Loucy (cell line): Measurements from ENCODE around the gene RPUSD2.

Experiments used
- H2AFZ ChIP-seq: fragments of 200-600 bp; sonication (generic); 2 replicates; pipeline ENCODE4 v1.6.0; 2016; ENCODE audit warnings: antibody characterized with exemption, mild to moderate bottlenecking, low read length, moderate library complexity
- H3F3A ChIP-seq: fragments of 200-600 bp; 2 replicates; pipeline ENCODE4 v1.6.0; 2016; ENCODE audit warnings: antibody characterized with exemption, low read depth, mild to moderate bottlenecking
- H3K27me3 ChIP-seq: fragments of 200-600 bp; sonication (generic); 2 replicates; pipeline ENCODE4 v1.6.1; 2014; ENCODE audit warnings: low read length, mild to moderate bottlenecking; ENCODE audit not compliant: insufficient read depth, poor library complexity, severe bottlenecking
- H3K36me3 ChIP-seq: fragments of 200-600 bp; sonication (generic); 2 replicates; pipeline ENCODE4 v1.6.1; 2016; ENCODE audit warnings: low read length; ENCODE audit not compliant: insufficient read depth
- H3K4me1 ChIP-seq: fragments of 200-600 bp; sonication (generic); 2 replicates; pipeline ENCODE4 v1.5.1; 2014; ENCODE audit warnings: low read length, mild to moderate bottlenecking; ENCODE audit not compliant: insufficient read depth, poor library complexity, severe bottlenecking
- H3K4me2 ChIP-seq: fragments of 200-600 bp; sonication (generic); 2 replicates; pipeline ENCODE4 v1.6.0; 2014; ENCODE audit warnings: antibody characterized with exemption, low read length, low read depth, mild to moderate bottlenecking; ENCODE audit not compliant: poor library complexity, severe bottlenecking
- H3K4me3 ChIP-seq: fragments of 200-600 bp; sonication (generic); 2 replicates; pipeline ENCODE4 v1.5.1; 2014; ENCODE audit warnings: low read length, mild to moderate bottlenecking, mixed read lengths; ENCODE audit not compliant: poor library complexity, severe bottlenecking
- H3K79me2 ChIP-seq: fragments of 200-600 bp; sonication (generic); 2 replicates; pipeline ENCODE4 v1.6.1; 2014; ENCODE audit warnings: low read length; ENCODE audit not compliant: insufficient read depth
- H3K9ac ChIP-seq: fragments of 200-600 bp; sonication (generic); 2 replicates; pipeline ENCODE4 v1.6.0; 2014; ENCODE audit warnings: mild to moderate bottlenecking, low read depth, low read length, moderate library complexity; ENCODE audit not compliant: poor library complexity, severe bottlenecking
- H3K9me2 ChIP-seq: fragments of 200-600 bp; sonication (generic); replicated peaks from 2 replicates; pipeline ENCODE4 v1.6.1; 2016; ENCODE audit warnings: low read depth, low read length, mixed read lengths
- H3K9me3 ChIP-seq: fragments of 200-600 bp; sonication (generic); 2 replicates; pipeline ENCODE4 v1.6.1; 2014; ENCODE audit warnings: mild to moderate bottlenecking, antibody characterized with exemption, low read length, low read depth; ENCODE audit not compliant: insufficient read depth
- H4K20me1 ChIP-seq: fragments of 200-600 bp; sonication (generic); 2 replicates; pipeline ENCODE4 v1.6.0; 2014; ENCODE audit warnings: antibody characterized with exemption, low read length, mild to moderate bottlenecking; ENCODE audit not compliant: insufficient read depth, poor library complexity, severe bottlenecking
- EZH2phosphoT487 ChIP-seq: fragments of 200-600 bp; IDR thresholded peaks from 2 replicates; pipeline ENCODE4 v1.6.1; 2018; ENCODE audit warnings: antibody characterized with exemption, mild to moderate bottlenecking, moderate library complexity, borderline replicate concordance
- TF ChIP-seq, protein P1 (sequence below): fragments of 200-600 bp; sonication (generic); conservative IDR thresholded peaks from 2 replicates; pipeline ENCODE4 v1.5.1; 2014; ENCODE audit warnings: mild to moderate bottlenecking, antibody characterized with exemption, low read length

RPUSD2 gene

DNA sequence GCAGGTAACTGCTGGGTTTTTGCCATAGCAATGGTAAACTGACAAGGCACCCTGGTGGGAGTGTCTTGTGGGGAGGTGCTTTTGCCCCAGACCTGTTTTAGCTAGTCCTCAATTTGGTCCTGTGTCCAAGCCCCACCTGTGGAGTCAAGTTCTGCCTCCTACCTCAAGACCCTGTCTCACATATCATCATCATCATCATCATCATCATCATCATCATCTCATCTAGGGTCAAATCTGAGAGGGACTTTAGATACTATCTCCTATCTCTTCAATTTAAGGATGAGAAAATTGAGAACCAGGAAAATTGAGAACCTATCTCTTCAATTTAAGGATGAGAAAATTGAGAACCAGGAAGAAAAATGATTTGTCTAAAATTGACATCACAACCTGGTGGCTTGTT lies 34.8 kb downstream of the RPUSD2 start:
- Histone ChIP-seq H3K9me3 (no peaks in the 10 kb centered on the region), H3K27me3 (no peaks in the 10 kb centered on the region), H4K20me1 (no peaks in the 10 kb centered on the region), H3K36me3 (peaks cover 57% of the 10 kb centered on the region; the same call in 1 of the 2 replicates), H3K79me2 (peaks cover 58% of the 10 kb centered on the region), H3F3A (no peaks in the 10 kb centered on the region), H3K4me1 (peaks cover 4% of the 10 kb centered on the region), H3K4me3 (no peak overlapping the region), H3K9me2 (no peaks in the 10 kb centered on the region), H3K9ac (no peak overlapping the region), H2AFZ (no peak overlapping the region), H3K4me2 (no peak overlapping the region)
- TF ChIP-seq EZH2phosphoT487, result no peak
- TF ChIP-seq, protein P1, sequence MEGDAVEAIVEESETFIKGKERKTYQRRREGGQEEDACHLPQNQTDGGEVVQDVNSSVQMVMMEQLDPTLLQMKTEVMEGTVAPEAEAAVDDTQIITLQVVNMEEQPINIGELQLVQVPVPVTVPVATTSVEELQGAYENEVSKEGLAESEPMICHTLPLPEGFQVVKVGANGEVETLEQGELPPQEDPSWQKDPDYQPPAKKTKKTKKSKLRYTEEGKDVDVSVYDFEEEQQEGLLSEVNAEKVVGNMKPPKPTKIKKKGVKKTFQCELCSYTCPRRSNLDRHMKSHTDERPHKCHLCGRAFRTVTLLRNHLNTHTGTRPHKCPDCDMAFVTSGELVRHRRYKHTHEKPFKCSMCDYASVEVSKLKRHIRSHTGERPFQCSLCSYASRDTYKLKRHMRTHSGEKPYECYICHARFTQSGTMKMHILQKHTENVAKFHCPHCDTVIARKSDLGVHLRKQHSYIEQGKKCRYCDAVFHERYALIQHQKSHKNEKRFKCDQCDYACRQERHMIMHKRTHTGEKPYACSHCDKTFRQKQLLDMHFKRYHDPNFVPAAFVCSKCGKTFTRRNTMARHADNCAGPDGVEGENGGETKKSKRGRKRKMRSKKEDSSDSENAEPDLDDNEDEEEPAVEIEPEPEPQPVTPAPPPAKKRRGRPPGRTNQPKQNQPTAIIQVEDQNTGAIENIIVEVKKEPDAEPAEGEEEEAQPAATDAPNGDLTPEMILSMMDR, result no peak

DNA sequence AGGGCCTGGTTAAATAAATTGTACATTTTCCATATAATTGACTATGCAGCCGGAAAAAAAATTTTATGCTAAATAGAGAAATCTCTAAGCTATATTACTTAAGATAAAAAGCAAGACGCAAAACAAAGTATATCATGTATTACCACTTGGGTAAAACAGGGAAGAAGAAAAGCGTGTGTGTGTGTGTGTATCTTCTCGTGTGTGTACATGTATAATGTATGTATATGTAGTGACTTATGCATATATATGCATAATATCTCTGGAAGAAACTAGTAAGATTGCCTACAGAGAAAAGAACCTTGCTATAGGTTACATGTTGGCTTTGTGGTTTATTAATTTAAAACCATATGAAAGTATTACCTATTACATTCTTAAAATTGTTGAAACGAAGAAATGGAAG lies 44.0 kb downstream of the RPUSD2 start:
- H3K4me2 ChIP-seq, result no peak overlapping the region
- H3K9me2 ChIP-seq, result no peaks in the 10 kb centered on the region
- TF ChIP-seq EZH2phosphoT487, result no peak
- TF ChIP-seq, protein P1, result no peak
- no peaks in the 10 kb centered on the region for H3F3A ChIP-seq
- no peak overlapping the region for H3K4me3 ChIP-seq
- H4K20me1 ChIP-seq, result no peaks in the 10 kb centered on the region
- no peaks in the 10 kb centered on the region for H3K9me3 ChIP-seq
- H2AFZ ChIP-seq, result no peak overlapping the region
- no peaks in the 10 kb centered on the region for H3K79me2 ChIP-seq
- no peaks in the 10 kb centered on the region for H3K27me3 ChIP-seq
- no peak overlapping the region for H3K9ac ChIP-seq
- H3K4me1 ChIP-seq, result no peaks in the 10 kb centered on the region
- H3K36me3 ChIP-seq, result peaks cover 65% of the 10 kb centered on the region

DNA sequence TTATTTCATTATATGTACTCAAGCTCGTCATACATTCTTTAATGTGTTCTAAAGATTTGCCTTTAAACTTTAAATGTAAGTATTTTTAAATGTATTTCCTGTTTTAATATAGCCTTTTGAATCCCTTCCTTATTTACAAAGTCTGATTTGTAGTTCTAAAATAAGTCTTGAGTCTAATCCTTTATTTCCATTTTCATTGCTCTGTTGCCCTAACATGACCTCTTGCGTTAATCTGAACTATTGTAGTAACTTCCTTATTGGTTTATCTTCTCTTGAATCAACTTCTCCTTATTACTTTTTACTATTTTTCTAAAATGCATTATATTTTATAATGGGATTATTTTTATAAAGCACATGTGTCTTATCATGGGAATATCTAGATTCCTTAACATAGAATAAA lies 48.9 kb downstream of the RPUSD2 start:
- no peak overlapping the region for H3K9ac ChIP-seq
- no peaks in the 10 kb centered on the region for H3K27me3 ChIP-seq
- H4K20me1 ChIP-seq, result no peaks in the 10 kb centered on the region
- peaks cover 76% of the 10 kb centered on the region for H3K36me3 ChIP-seq
- H3K9me3 ChIP-seq, result no peaks in the 10 kb centered on the region
- no peak overlapping the region for H3K4me3 ChIP-seq
- no peak overlapping the region for H2AFZ ChIP-seq
- no peaks in the 10 kb centered on the region for H3K4me1 ChIP-seq
- H3K79me2 ChIP-seq, result no peaks in the 10 kb centered on the region
- no peak for TF ChIP-seq EZH2phosphoT487
- TF ChIP-seq, protein P1, result no peak
- H3F3A ChIP-seq, result no peaks in the 10 kb centered on the region
- H3K9me2 ChIP-seq, result no peaks in the 10 kb centered on the region
- no peak overlapping the region for H3K4me2 ChIP-seq
